MG63 (cell line): ENCODE results near the gene CDH7. TPM values are rescaled to one million over a fixed set of nuclear protein-coding genes. Genes with fewer than 3 reads are reported as not detected.

Source experiments
- DNase-seq: peaks from one replicate; pipeline ENCODE4 v3.0.0-alpha.2; 2020
- H3K27me3 ChIP-seq: fragments of 250-450 bp; sonication (Bioruptor Pico); 2 replicates; pipeline ENCODE4 v1.5.1; 2020; ENCODE audit warnings: mild to moderate bottlenecking, moderate library complexity
- H3K36me3 ChIP-seq: fragments of 250-450 bp; sonication (Bioruptor Pico); 2 replicates; pipeline ENCODE4 v1.5.1; 2020; ENCODE audit warnings: mild to moderate bottlenecking, moderate library complexity
- H3K4me3 ChIP-seq: fragments of 250-450 bp; sonication (Bioruptor Pico); 2 replicates; pipeline ENCODE4 v1.5.1; 2020; ENCODE audit warnings: mild to moderate bottlenecking, moderate library complexity
- H3K9me3 ChIP-seq: fragments of 250-450 bp; sonication (Bioruptor Pico); 2 replicates; pipeline ENCODE4 v1.5.1; 2020; ENCODE audit warnings: mild to moderate bottlenecking, moderate library complexity
- total RNA-seq: library from RNA; depleted of rRNA; stranded (reverse); fragments of >200 nt; shearing (Covaris generic); gene quantifications from 2 replicates; pipeline ENCODE4 v1.2.3, GENCODE V29; 2014; ENCODE audit warnings: low replicate concordance

Gene CDH7
- total RNA-seq, 1 experiment from 2014 or later: not detected

DNA sequence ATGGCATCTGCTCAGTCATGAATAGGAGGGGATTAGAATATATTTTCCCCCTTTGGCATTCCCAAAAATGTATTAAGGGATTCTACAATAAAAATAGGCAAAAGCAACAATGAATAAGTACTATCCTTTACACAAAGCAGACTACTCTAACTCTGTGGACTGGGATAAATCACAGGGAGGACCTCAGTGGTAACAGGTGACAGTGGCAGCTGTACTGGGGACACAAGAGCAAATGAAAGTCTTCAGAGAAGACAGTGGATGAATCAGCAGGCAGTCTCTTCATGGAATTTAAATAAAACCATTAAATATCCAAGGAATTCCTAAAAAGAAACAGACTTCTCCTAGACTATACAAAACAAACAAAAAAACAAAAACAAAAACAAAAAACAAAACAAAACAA is 4.8 kb downstream of the CDH7 start:
- H3K36me3 ChIP-seq: no peaks in the 10 kb centered on the region
- DNase-seq: no peak
- no peak overlapping the region for H3K4me3 ChIP-seq
- H3K27me3 ChIP-seq: peaks cover 10% of the 10 kb centered on the region
- no peaks in the 10 kb centered on the region for H3K9me3 ChIP-seq

DNA sequence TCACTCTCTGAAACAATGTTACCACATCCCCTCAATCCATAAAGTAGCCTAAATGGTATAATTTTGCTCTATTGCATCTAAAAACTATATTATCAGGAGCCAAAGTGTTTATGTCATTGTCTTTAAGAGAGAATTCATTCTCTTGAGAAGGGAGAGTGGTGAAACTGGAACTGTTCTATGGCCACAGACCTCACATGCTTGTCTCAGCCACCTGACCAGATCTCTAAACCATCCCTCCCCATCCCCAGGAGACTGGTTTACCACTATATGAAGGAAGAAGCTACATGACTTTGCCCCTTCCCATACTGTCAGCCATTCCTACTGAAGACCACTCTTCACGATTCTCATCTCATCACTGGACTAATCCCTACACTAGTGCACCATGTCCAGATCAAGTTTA is 9.6 kb downstream of the CDH7 start:
- H3K36me3 ChIP-seq: no peaks in the 10 kb centered on the region
- DNase-seq: no peak
- H3K27me3 ChIP-seq: no peaks in the 10 kb centered on the region; the same call in 1 of the 2 replicates
- no peak overlapping the region for H3K4me3 ChIP-seq
- no peaks in the 10 kb centered on the region for H3K9me3 ChIP-seq

DNA sequence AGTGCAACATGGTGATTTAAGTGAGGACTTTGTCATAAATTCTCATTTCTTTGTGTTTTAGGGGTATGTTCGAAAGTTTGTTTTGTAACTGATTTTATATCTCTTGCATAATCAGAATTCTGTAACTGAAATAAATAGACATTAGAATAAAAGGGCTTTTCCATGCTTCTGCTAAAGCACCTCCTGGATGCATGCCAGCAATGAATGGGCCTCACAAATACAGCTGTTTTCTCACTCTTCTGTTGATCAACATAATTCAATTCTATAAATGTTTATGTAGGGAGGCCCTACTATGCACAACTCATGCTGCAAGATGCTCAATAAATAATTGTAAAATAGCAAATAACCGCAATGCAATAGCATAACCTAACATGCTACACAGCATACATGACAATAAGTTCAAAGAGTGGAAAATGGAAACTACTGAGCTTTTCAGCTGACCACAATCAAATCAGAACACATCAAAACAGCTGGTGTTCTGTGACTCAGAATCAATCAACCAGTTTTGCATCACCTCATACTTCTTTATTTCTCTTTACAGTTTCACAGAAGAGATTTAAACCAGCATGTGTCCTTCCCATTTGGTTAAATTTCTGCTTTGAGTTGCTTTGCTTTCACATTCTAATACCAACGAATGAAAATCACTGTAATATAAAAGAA is 11.0 kb downstream of the CDH7 start:
- H3K4me3 ChIP-seq: no peak overlapping the region
- H3K36me3 ChIP-seq: no peaks in the 10 kb centered on the region
- no peaks in the 10 kb centered on the region for H3K9me3 ChIP-seq
- DNase-seq: no peak
- no peaks in the 10 kb centered on the region; the same call in 1 of the 2 replicates for H3K27me3 ChIP-seq

GRCh38 chr18:65762556-65762955 is 11.7 kb downstream of the CDH7 start:
- no peak overlapping the region for H3K4me3 ChIP-seq
- no peak for DNase-seq
- H3K36me3 ChIP-seq: no peaks in the 10 kb centered on the region
- H3K9me3 ChIP-seq: no peaks in the 10 kb centered on the region
- no peaks in the 10 kb centered on the region; the same call in 1 of the 2 replicates for H3K27me3 ChIP-seq

DNA sequence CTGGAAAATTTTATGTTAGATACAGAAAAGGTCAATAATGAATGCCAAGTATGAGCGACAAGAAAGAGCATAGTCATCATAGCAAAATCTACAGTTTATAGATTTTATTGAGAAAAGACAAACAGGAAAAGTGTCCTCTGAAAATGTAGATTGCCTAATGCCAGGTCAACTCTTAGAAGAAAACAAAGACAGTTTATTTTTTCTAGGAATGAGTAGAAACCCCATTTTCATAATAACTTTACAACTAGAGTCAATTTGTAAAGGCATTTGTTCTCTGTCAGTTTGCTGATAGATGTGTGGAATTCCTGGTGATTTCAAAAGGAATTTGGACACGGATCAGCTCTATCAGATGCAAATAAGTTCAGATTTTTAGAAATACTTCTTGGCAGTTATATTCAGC is 16.6 kb downstream of the CDH7 start:
- no peaks in the 10 kb centered on the region for H3K36me3 ChIP-seq
- DNase-seq: no peak

GRCh38 chr18:65768120-65768778 is 17.4 kb downstream of the CDH7 start:
- no peaks in the 10 kb centered on the region; the same call in 1 of the 2 replicates for H3K27me3 ChIP-seq
- no peak for DNase-seq
- no peaks in the 10 kb centered on the region for H3K36me3 ChIP-seq
- no peak overlapping the region for H3K4me3 ChIP-seq
- no peaks in the 10 kb centered on the region for H3K9me3 ChIP-seq

More for the DNA sequence above, 16.6 kb downstream of the CDH7 start:
- Histone ChIP-seq H3K9me3 (no peaks in the 10 kb centered on the region), H3K27me3 (no peaks in the 10 kb centered on the region; the same call in 1 of the 2 replicates), H3K4me3 (no peak overlapping the region)

GRCh38 chr18:65769652-65770051 is 18.8 kb downstream of the CDH7 start:
- no peak for DNase-seq
- Histone ChIP-seq H3K4me3 (no peak overlapping the region), H3K36me3 (no peaks in the 10 kb centered on the region), H3K9me3 (no peaks in the 10 kb centered on the region), H3K27me3 (no peaks in the 10 kb centered on the region; the same call in 1 of the 2 replicates)

GRCh38 chr18:65786474-65786873 is 35.7 kb downstream of the CDH7 start:
- no peaks in the 10 kb centered on the region for H3K9me3 ChIP-seq
- no peaks in the 10 kb centered on the region for H3K27me3 ChIP-seq
- no peaks in the 10 kb centered on the region for H3K36me3 ChIP-seq
- no peak for DNase-seq
- no peak overlapping the region for H3K4me3 ChIP-seq

DNA sequence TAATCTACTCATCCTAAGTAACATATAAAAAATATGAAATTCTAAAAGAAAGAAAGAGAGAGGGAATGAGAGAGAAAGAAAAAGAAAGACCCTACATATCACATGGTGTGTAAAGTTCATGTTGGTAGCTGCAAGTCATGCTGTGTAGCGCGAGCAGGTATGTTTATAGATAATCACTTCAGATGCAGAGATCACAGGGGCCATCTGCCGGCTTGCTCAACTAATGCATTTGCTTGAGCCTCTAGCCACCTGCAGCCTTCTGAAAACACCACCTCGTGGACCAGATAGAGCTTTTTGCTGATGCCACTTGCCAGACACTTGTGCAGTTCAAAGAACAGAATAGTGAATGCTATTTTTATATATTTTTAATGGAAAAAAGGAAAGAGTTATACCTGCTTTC is 37.6 kb downstream of the CDH7 start:
- Histone ChIP-seq H3K36me3 (no peaks in the 10 kb centered on the region), H3K27me3 (no peaks in the 10 kb centered on the region), H3K9me3 (no peaks in the 10 kb centered on the region), H3K4me3 (no peak overlapping the region)
- DNase-seq: no peak

- no peaks in the 10 kb centered on the region for H3K9me3 ChIP-seq
- H3K4me3 ChIP-seq: no peak overlapping the region
- H3K27me3 ChIP-seq: no peaks in the 10 kb centered on the region
- DNase-seq: no peak
- no peaks in the 10 kb centered on the region for H3K36me3 ChIP-seq
These were observed 39.8 kb downstream of the CDH7 start for GRCh38 chr18:65790604-65791003.

DNA sequence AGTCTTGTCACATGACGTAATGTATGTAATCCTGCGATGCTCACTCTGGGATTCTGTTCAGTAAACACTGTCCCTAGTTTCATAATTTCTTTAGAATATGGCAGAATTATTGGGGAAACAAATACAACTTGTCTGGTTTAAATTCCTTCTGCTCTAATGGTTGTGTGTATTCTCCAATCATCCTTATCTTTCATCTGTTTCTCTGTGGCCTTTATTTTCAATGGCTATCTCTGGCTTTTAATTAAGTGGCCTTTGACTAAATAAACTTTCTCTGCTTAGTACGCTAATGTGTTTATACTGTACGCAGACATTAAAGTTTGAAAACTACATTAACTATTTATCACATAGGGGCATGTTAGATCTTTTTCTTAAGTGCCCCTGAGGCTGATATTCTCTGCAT is 40.9 kb downstream of the CDH7 start:
- Histone ChIP-seq H3K36me3 (no peaks in the 10 kb centered on the region), H3K4me3 (no peak overlapping the region), H3K9me3 (no peaks in the 10 kb centered on the region), H3K27me3 (no peaks in the 10 kb centered on the region)
- no peak for DNase-seq

DNA sequence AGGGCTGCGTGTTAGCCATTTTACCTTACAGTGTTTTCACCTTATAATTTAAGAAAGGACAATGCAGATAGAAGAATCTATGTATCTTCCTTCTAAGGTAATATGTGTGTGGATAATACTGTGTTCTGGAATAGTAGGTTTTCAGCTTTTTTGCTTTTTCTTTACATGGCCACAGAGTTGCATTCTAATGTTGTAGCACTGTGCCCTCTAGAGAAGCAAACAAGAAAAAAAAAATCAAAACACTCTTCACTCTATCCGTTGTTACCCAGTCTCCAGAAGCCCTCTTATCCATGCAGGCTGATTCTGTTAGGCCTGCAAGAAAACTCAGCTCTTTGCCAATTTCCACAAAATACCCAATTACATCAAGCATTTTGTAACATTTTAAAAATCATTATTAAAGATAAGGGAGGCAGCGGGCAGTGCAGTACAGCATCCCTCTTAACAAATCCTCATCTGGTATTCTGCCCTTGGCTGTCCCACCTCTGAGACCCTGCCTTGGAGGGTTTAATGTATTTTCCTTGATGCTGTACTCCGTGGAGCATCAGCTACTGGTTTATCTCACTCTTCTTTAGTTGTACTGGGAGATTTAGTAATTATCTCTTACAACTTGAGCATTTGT is 41.8 kb downstream of the CDH7 start:
- no peaks in the 10 kb centered on the region for H3K27me3 ChIP-seq
- no peak for DNase-seq
- H3K9me3 ChIP-seq: no peaks in the 10 kb centered on the region
- H3K36me3 ChIP-seq: no peaks in the 10 kb centered on the region
- H3K4me3 ChIP-seq: no peak overlapping the region

GRCh38 chr18:65808759-65809158 is 57.9 kb downstream of the CDH7 start:
- H3K27me3 ChIP-seq: no peaks in the 10 kb centered on the region
- no peaks in the 10 kb centered on the region for H3K36me3 ChIP-seq
- no peaks in the 10 kb centered on the region for H3K9me3 ChIP-seq
- no peak overlapping the region for H3K4me3 ChIP-seq
- no peak for DNase-seq

- DNase-seq: no peak
- Histone ChIP-seq H3K36me3 (no peaks in the 10 kb centered on the region), H3K4me3 (no peak overlapping the region), H3K27me3 (no peaks in the 10 kb centered on the region), H3K9me3 (no peaks in the 10 kb centered on the region)
These were observed 60.5 kb downstream of the CDH7 start for GRCh38 chr18:65811307-65811706.

- H3K4me3 ChIP-seq: no peak overlapping the region
- DNase-seq: no peak
These were observed 64.7 kb downstream of the CDH7 start for GRCh38 chr18:65815506-65815905.

GRCh38 chr18:65817178-65817577 is 66.4 kb downstream of the CDH7 start:
- Histone ChIP-seq H3K4me3 (no peak overlapping the region), H3K36me3 (no peaks in the 10 kb centered on the region), H3K9me3 (no peaks in the 10 kb centered on the region), H3K27me3 (no peaks in the 10 kb centered on the region)
- DNase-seq: no peak

More at GRCh38 chr18:65815506-65815905, 64.7 kb downstream of the CDH7 start:
- H3K9me3 ChIP-seq: no peaks in the 10 kb centered on the region
- H3K36me3 ChIP-seq: no peaks in the 10 kb centered on the region
- no peaks in the 10 kb centered on the region for H3K27me3 ChIP-seq

- Histone ChIP-seq H3K27me3 (no peaks in the 10 kb centered on the region), H3K4me3 (no peak overlapping the region), H3K9me3 (no peaks in the 10 kb centered on the region), H3K36me3 (no peaks in the 10 kb centered on the region)
- DNase-seq: no peak
These were observed 71.1 kb downstream of the CDH7 start for GRCh38 chr18:65821911-65822310.

DNA sequence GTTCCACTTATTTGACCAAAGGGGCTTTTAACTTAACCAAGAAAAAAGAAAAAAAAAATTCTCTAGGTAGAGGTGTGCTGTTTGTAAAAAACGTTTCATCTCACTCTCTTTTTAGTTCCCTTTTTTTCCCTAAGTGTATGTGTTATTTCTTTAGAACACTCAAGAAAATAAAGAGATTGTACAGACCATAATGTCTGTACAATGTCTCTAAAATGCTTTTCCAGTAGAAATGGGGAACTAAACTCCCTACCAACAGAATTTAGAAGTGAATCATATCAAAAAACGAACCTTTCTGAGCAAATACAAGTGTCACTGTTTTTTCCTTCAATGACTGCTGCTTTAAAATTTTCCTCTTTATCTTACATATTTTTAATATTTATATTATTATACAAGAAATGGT is 72.0 kb downstream of the CDH7 start:
- Histone ChIP-seq H3K36me3 (no peaks in the 10 kb centered on the region), H3K4me3 (no peak overlapping the region), H3K9me3 (no peaks in the 10 kb centered on the region), H3K27me3 (no peaks in the 10 kb centered on the region)
- no peak for DNase-seq
